Measurements from ENCODE around the gene PHYH. TPM values are rescaled to one million over a fixed set of nuclear protein-coding genes. Genes with fewer than 3 reads are reported as not detected.

The PHYH gene
- total RNA-seq, 4 donors from 2014 or later = 16.1 to 90.1 (median 49.2) TPM

DNA sequence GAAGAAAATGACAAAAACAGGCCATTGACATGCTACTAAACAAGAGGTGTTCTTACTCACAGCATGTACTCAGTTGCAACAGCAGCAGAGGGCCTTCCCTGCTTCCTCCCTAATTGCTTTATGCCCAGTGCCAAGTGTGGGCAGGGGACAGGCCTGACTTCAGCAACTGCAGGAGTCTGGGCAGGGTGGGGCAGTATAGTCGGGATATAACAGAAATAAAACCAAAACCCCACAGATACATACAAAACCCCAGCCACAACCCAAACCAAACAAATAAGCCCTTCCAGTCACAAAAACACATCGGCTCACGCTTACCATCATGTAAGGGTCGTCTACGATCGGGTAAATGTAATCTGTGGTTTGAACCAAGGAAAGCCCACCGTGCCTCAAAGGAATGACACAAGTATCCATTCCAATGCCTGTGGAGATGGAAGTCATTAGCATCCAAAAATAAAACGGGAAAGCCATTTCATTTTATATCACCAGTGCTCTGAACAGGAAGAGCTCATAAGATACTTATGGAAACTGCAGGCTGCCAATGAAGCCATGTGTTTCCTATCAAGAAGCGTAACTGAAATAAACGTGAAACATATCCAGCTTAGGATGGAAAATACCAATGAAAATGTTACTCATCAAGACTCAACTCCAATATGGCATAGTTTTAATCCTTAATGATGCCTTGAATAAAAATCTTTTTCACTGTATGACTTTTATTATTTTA lies 38.7 kb upstream of the PHYH start:
- Histone ChIP-seq H3K9me3 (no peaks in the 10 kb centered on the region), H3K27ac (peak overlapping the region; percentile 70 to 77 (median 71)), H3K4me1 (peaks cover 9 to 34% (median 19%) of the 10 kb centered on the region in 4 donors), H3K36me3 (peaks cover 0 to 2% (median 0%) of the 10 kb centered on the region in 4 donors), H3K27me3 (no peaks in the 10 kb centered on the region), H3K4me3 (no peak overlapping the region)
- DNase-seq = peak; percentile 58
- TF ChIP-seq, protein P1, sequence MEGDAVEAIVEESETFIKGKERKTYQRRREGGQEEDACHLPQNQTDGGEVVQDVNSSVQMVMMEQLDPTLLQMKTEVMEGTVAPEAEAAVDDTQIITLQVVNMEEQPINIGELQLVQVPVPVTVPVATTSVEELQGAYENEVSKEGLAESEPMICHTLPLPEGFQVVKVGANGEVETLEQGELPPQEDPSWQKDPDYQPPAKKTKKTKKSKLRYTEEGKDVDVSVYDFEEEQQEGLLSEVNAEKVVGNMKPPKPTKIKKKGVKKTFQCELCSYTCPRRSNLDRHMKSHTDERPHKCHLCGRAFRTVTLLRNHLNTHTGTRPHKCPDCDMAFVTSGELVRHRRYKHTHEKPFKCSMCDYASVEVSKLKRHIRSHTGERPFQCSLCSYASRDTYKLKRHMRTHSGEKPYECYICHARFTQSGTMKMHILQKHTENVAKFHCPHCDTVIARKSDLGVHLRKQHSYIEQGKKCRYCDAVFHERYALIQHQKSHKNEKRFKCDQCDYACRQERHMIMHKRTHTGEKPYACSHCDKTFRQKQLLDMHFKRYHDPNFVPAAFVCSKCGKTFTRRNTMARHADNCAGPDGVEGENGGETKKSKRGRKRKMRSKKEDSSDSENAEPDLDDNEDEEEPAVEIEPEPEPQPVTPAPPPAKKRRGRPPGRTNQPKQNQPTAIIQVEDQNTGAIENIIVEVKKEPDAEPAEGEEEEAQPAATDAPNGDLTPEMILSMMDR (IDR thresholded peaks at IDR 0.05) = no peak
- no peak for TF ChIP-seq POLR2AphosphoS5 (IDR thresholded peaks at IDR 0.05)
- TF ChIP-seq EP300 (IDR thresholded peaks at IDR 0.05; ENCODE audit: low read depth) = no peak
- no peak for TF ChIP-seq POLR2A (IDR thresholded peaks at IDR 0.05)
- intact Hi-C loops (cut with DNase I; ENCODE audit: low total_unique reads) = no loop called here
- in situ Hi-C loops (cut with MboI; ENCODE audit: low pct_ligation_motif_present in 1 of 4, low pct_unique_long_range_greater_than_20kb in 1 of 4, low sequenced_read_pairs in 3 of 4) = no loop called here
- 36 to 44% methylated on average over 5 to 10 of the region's 10 CpGs for WGBS, 2 donors (ENCODE audit: low coverage in 1 of 2)

DNA sequence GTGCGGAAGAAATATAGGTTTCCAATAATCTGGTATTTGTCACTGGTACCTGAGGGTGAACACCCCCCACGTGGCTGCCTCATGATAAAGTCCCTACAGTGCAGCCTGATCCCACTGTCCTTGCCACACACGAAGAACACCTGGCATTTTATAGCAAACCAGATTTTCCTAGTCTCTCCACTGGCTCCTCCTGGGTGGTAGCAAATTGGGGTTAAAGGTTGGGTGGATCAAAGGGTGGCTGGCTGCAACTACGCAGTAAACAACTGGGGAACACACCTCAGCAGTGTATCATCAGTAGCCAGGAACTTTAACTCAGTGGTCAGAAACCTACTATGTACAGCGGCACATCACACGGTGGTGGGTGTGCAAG lies 37.9 kb upstream of the PHYH start:
- DNase-seq = peak; percentile 69
- Histone ChIP-seq H3K4me1 (peaks cover 9 to 34% (median 19%) of the 10 kb centered on the region in 4 donors), H3K27ac (peak overlapping the region; percentile 70 to 77 (median 71)), H3K36me3 (peaks cover 0 to 9% (median 0%) of the 10 kb centered on the region in 4 donors), H3K9me3 (no peaks in the 10 kb centered on the region), H3K4me3 (no peak overlapping the region), H3K27me3 (no peaks in the 10 kb centered on the region)
- WGBS, 2 donors (ENCODE audit: low coverage in 1 of 2) = 43 to 65% methylated on average over 3 to 6 of the region's 6 CpGs
- in situ Hi-C loops (cut with MboI; ENCODE audit: low pct_ligation_motif_present in 1 of 4, low pct_unique_long_range_greater_than_20kb in 1 of 4, low sequenced_read_pairs in 3 of 4) = no loop called here
- intact Hi-C loops (cut with DNase I; ENCODE audit: low total_unique reads) = no loop called here
- TF ChIP-seq POLR2AphosphoS5 (IDR thresholded peaks at IDR 0.05) = peak in 1 of 3 donors; percentile 30
- no peak for TF ChIP-seq EP300 (IDR thresholded peaks at IDR 0.05; ENCODE audit: low read depth)
- TF ChIP-seq, protein P1 (IDR thresholded peaks at IDR 0.05) = no peak
- TF ChIP-seq POLR2A (IDR thresholded peaks at IDR 0.05) = peak; percentile 20

DNA sequence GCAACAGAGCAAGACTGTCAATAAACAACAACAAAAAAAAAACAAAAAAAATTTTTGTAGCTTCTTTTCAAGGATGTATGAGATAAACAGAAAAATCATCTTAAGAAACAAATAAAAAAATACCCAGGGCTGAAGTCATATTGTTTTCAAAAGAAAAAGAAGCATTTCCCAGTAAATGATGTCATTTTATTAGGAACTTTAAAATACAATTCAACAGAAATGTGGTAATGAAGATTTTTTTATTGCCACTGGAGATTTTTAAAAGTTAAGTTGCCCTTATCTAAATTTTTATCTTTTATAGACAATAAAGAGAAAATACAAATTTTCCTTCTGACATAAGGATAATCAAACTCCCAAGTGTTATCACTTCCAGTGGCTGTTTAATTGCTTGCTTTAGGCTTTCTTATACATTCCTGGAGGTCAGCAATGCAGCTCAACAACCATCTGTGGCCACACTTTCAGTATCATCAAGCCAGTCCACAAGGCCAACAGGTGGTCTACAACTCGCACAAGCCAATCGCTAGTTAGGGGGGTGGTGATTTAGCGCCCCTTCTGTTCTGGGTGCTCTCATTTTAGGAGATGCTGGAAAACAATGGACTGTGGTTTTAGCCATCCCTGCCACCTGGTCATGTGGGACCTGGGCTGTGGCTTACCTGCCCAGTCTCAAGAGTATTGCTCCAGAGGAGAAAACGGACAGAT lies 37.4 kb upstream of the PHYH start:
- Histone ChIP-seq H3K4me1 (peaks cover 9 to 34% (median 19%) of the 10 kb centered on the region in 4 donors), H3K27ac (peak overlapping the region; percentile 63 to 77 (median 71)), H3K4me3 (no peak overlapping the region), H3K27me3 (no peaks in the 10 kb centered on the region), H3K36me3 (peaks cover 0 to 15% (median under 1%) of the 10 kb centered on the region in 4 donors), H3K9me3 (no peaks in the 10 kb centered on the region)
- in situ Hi-C loops (cut with MboI; ENCODE audit: low pct_ligation_motif_present in 1 of 4, low pct_unique_long_range_greater_than_20kb in 1 of 4, low sequenced_read_pairs in 3 of 4) = no loop called here
- intact Hi-C loops (cut with DNase I; ENCODE audit: low total_unique reads) = no loop called here
- TF ChIP-seq EP300 (IDR thresholded peaks at IDR 0.05; ENCODE audit: low read depth) (no peak), POLR2AphosphoS5 (IDR thresholded peaks at IDR 0.05) (no peak), POLR2A (IDR thresholded peaks at IDR 0.05) (no peak)
- TF ChIP-seq, protein P1 (IDR thresholded peaks at IDR 0.05) = no peak
- 63% methylated on average over 4 of the region's 4 CpGs; no CpG with 5 or more reads in 1 of the 2 donors for WGBS, 2 donors (ENCODE audit: low coverage in 1 of 2)
- DNase-seq = no peak

DNA sequence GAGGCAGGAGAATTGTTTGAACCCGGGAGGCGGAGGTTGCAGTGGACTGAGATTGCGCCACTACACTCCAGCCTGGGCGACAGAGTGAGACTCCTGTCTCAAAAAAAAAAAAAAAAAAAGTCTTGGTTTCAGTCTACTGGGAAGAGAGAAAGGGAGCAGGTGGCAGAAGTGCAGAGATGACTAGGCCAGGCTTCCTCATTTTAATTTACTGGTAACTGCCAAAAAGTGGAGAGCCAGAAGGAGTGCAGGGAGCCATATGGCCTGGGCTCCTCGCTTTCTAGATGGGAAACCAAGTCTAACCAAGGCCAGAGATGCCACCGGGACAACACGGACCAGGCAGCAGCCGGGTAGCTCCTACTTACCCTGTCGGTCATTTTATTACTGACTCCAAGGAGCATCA lies 36.0 kb upstream of the PHYH start:
- TF ChIP-seq POLR2AphosphoS5 (IDR thresholded peaks at IDR 0.05) (no peak), POLR2A (IDR thresholded peaks at IDR 0.05) (no peak), EP300 (IDR thresholded peaks at IDR 0.05; ENCODE audit: low read depth) (no peak)
- TF ChIP-seq, protein P1 (IDR thresholded peaks at IDR 0.05) = no peak
- DNase-seq = no peak
- in situ Hi-C loops (cut with MboI; ENCODE audit: low pct_ligation_motif_present in 1 of 4, low pct_unique_long_range_greater_than_20kb in 1 of 4, low sequenced_read_pairs in 3 of 4) = no loop called here
- H3K36me3 ChIP-seq = peaks cover 0 to 26% (median 4%) of the 10 kb centered on the region in 4 donors
- no peak overlapping the region for H3K4me3 ChIP-seq
- 83 to 84% methylated on average over 9 of the region's 9 CpGs for WGBS, 2 donors (ENCODE audit: low coverage in 1 of 2)
- no peaks in the 10 kb centered on the region for H3K9me3 ChIP-seq
- H3K27ac ChIP-seq = no peak overlapping the region
- intact Hi-C loops (cut with DNase I; ENCODE audit: low total_unique reads) = no loop called here
- H3K4me1 ChIP-seq = peaks cover 9 to 34% (median 19%) of the 10 kb centered on the region in 4 donors
- H3K27me3 ChIP-seq = no peaks in the 10 kb centered on the region

Measured in transverse colon (tissue), 4 donors.